Activated T-cell treated with anti-CD3 and anti-CD28 coated beads for 4 hours (primary cell): Measurements from ENCODE around the gene ADSS2.
"Not testable (repeated sequence)": the region's sequence is repeated elsewhere in the genome, so short reads cannot be mapped to it uniquely, and the experiment has no call there.

Source experiments
- DNase-seq: peaks from one replicate; pipeline ENCODE4 v3.0.0-alpha.2; 2020

Gene ADSS2

GRCh38 chr1:244451539-244451950 lies at the start of gene ADSS2:
Gene ADSS2, minus strand, starts transcription at chr1:244451909. Its CDS starts 92 bp downstream, at chr1:244451817.
- no peak for DNase-seq

- not testable (repeated sequence) for DNase-seq
These were observed 48.8 kb upstream of the ADSS2 start for GRCh38 chr1:244500515-244500914.

DNA sequence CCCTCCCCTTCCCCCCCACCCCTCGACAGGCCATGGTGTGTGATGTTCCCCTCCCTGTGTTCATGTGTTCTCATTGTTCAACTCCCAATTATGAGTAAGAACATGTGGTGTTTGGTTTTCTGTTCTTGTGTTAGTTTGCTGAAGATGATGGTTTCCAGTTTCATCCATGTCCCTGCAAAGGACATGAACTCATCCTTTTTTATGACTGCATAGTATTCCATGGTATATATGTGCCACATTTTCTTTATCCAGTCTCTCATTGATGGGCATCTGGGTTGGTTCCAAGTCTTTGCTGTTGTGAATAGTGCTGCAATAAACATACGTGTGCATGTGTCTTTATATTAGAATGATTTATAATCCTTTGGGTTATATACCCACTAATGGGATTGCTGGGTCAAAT lies 47.8 kb upstream of the ADSS2 start:
- DNase-seq = not testable (repeated sequence)

DNA sequence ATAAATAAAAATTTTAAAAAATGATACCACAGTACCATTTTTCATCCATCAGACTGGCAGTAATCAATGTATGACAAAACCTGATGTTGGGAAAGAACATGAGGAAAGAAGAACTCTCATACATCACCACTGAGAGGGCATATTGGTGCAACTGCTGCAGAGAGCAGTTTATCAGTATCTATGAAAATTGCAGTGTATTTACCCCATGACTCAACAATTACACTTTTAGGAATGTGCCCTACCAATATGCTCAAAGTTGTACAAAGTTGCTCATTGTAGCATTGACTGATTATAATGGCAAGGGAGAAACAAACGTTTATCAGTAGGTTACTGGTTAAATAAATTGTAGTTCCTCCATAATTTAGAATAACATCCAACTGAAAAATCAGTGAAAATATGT lies 46.1 kb upstream of the ADSS2 start:
- no peak for DNase-seq

GRCh38 chr1:244496186-244496585 lies 44.5 kb upstream of the ADSS2 start:
- no peak for DNase-seq

DNA sequence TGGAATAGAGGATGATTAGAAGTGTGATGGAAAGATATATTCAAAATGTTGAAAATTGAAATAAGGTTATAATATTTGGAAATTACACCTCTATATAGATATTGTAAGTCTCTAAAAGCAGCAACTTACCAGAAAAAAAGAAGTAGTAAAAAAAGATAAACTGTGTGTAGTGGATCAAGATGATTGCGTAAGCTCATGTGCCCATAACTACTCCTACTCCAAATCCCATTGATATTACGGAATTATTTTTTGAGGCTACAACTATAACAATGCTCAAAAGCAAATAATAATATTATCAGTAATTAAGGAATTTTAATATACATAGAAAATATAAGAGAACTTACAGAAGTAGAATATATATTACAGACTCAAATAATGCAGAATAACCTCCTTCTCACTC lies 42.9 kb upstream of the ADSS2 start:
- DNase-seq = no peak

DNA sequence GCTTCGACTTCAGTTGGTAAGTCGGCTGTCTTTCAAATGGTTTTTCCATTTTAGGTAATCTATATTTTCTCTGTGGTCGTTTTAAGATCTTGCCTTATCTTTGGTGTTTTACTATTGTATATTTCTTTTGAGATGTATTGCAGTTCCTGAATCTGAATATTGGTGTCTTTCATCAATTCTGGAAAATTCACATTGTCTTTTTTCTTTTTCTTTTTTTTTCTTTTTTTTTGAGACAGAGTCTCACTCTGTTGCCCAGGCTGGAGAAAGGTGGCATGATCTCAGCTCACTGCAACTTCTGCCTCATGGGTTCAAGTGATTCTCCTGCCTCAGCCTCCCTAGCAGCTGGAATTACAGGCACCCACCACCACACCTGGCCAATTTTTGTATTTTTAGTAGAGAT lies 33.3 kb upstream of the ADSS2 start:
- not testable (repeated sequence) for DNase-seq

- DNase-seq = no peak
These were observed 21.4 kb upstream of the ADSS2 start for GRCh38 chr1:244473059-244473605.

DNA sequence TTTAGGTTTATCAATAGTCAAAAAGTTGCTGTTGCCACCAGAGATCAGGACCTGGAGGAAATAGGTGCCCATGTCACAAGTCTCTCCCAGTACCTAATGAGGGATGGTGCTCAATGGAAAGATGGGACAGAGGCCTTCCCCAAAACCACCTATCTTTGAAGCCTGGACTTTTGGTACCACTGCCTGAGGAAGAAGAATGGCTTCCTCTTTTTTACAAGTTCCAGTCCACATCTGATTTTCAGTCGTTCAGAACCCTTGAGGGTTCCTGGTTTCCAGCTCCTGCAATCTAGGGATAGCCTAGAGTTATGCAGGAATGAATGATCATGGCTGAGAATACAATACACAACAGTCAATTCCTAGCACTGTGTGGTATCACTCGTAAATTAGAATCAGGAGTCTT lies 15.0 kb upstream of the ADSS2 start:
- no peak for DNase-seq

- DNase-seq = peak; percentile 53
These were observed 9.7 kb upstream of the ADSS2 start, which contains the start of gene CATSPERE for GRCh38 chr1:244461245-244462071. Gene CATSPERE, plus strand, starts transcription at chr1:244461273. Its CDS starts 157 bp downstream, at chr1:244461430.

GRCh38 chr1:244460197-244460596 lies 8.5 kb upstream of the ADSS2 start:
- DNase-seq = no peak

DNA sequence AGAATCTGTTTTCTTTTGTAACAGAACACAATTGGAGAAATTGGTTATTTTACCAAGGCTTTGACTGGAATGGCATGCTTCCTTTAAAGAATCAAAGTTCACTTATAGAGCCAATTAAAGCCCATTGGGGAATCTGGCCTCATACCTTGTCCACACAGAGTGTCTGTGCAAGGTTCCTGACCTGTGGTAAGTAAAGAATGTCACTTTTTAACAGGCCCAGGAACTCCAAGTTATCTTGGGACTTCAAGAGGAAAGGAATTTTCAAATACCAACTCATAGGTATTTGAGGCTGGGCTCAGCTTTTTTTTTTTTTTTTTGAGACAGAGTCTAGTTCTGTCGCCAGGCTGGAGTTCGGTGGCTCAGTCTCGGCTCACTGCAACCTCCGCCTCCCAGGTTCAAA lies 7.1 kb upstream of the ADSS2 start:
- no peak for DNase-seq

- no peak for DNase-seq
These were observed 4.9 kb upstream of the ADSS2 start for GRCh38 chr1:244456586-244456985.

GRCh38 chr1:244454412-244454811 lies 2.7 kb upstream of the ADSS2 start:
- no peak for DNase-seq

DNA sequence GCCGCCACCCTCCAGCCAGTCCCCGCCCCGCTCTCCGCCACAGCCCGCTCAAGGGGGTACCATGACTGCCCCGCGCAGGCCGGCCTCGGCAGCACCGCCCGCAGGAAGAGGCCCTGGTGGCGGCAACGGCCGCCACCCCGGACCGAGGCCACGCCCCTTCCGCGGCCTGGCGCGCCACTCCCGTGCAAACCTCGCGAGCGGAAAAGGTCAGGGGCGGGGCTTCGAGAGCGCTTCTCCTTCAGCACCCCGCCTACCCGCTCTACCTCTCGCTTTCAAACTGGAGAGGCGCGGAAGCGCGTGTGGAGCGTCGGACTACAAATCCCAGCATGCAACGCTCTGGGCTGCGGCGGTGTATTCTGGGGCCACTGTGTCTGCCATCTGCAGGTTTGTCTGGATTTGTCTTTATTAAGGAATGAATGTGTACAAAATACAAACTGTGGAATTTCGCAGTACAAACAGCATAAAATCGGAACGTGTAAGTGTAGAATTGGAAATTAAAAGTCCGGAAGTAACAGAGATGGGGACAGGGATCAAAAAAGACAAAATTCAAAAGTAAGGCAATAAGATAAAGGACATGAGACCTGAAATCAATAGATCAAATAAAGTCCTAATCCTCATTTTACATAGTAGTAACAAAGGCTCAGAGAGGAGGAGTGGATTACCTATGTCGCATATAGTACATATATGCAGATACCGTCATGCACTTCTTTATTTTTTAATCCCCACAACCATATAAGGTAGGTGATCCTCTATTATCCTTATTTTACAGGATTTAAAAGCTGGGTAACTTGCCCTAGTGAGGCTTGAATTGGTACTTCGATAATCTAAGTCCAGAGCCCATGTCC lies 464 bp upstream of the ADSS2 start:
- peak; percentile 98 for DNase-seq

- peak; percentile 62 for DNase-seq
These were observed 841 bp downstream of the ADSS2 start for GRCh38 chr1:244450597-244451538.

GRCh38 chr1:244449936-244450508 lies 1.7 kb downstream of the ADSS2 start:
- no peak for DNase-seq

DNA sequence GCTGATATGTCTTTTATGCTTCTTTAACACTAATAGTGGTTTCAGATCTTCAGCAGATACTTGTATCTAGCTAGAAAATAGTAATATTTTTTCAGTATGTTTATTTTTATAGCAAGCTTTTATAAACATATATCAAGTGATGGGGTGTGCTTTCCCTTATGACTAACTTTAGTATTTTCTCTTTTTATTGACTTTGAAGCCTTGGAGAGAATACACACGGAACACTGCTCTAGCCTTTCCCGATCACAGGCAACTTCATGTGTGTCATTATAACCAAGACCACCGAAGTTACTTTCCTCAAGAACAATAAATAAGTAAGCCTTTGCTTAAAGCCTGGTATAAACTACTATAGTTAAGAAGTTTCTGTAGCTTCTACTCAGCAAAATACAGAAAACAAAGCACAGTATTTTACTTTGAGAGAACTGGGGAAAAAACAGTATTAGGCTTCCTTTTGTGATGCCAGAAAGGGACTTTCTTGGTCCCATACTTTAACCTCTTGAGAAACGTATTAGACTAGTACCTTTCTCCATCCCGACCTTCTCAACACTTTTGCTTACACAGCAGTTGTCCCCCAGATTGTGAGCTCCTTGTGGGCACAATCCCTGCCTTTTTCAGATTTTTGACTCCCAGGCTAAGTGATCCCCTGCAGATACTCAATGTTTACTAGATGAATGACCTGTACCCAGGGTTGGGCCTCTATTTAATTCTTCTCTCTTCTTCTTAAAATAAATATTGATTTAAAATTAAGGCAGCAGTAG lies 3.3 kb downstream of the ADSS2 start:
- no peak for DNase-seq

GRCh38 chr1:244447552-244447951 lies 4.2 kb downstream of the ADSS2 start:
- no peak for DNase-seq

DNA sequence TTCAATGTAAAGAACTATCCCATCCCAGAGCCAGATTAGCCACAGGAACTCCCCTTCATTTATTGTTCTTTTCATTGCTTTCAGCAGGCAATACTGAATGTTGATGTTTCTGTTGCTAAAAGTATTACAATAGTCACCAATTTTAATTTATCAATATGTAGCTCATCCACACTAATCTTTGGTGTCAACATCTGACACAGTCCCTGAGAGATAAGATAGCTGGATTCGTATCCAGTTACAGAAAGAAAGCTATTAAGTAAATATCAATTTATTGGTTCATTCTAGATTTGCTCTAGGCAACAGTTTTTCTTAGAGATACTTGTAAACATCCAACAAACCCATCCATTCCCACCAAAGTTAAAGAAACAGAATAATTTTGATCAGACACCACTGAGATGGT lies 4.7 kb downstream of the ADSS2 start:
- no peak for DNase-seq
